NT2/D1 (cell line): ENCODE measurements around the gene ATE1.

Experiments used
- SUZ12 ChIP-seq: IDR thresholded peaks from 2 replicates; pipeline ENCODE4 v1.6.1; 2011; ENCODE audit not compliant: insufficient read length, insufficient read depth; ENCODE audit errors: extremely low read depth
- YY1 ChIP-seq: IDR thresholded peaks from 2 replicates; pipeline ENCODE4 v1.6.1; 2011; ENCODE audit not compliant: insufficient read length, insufficient read depth
- ZNF274 ChIP-seq: IDR thresholded peaks from 2 replicates; pipeline ENCODE4 v1.6.1; 2011; ENCODE audit warnings: mild to moderate bottlenecking, low read depth, low read length

GRCh38 chr10:121851786-121852185, 76.0 kb downstream of the ATE1 start:
- TF ChIP-seq ZNF274 (no peak), YY1 (no peak), SUZ12 (no peak)
